Measurements from ENCODE around the gene TDRD12.

Gene TDRD12

GRCh38 chr19:32858155-32858554 lies 138.6 kb downstream of the TDRD12 start:
- H3K36me3 ChIP-seq = no peaks in the 10 kb centered on the region
- H3K4me1 ChIP-seq (ENCODE audit: control insufficient read depth in 1 of 2, insufficient read depth in 1 of 2, low read depth in 1 of 2, low read length in 1 of 2) = no peaks in the 10 kb centered on the region
- no peaks in the 10 kb centered on the region for H3K9me3 ChIP-seq
- no peaks in the 10 kb centered on the region for H3K27me3 ChIP-seq
- H3K4me3 ChIP-seq (ENCODE audit: low read depth in 1 of 2, low read length in 1 of 2) = no peak overlapping the region
- no peak for TF ChIP-seq CTCF (IDR thresholded peaks at IDR 0.05)
- H3K27ac ChIP-seq = no peak overlapping the region

- Histone ChIP-seq H3K4me3 (ENCODE audit: low read depth in 1 of 2, low read length in 1 of 2) (no peak overlapping the region), H3K27me3 (no peaks in the 10 kb centered on the region), H3K4me1 (ENCODE audit: control insufficient read depth in 1 of 2, insufficient read depth in 1 of 2, low read depth in 1 of 2, low read length in 1 of 2) (no peaks in the 10 kb centered on the region), H3K9me3 (no peaks in the 10 kb centered on the region), H3K36me3 (no peaks in the 10 kb centered on the region), H3K27ac (no peak overlapping the region)
- TF ChIP-seq CTCF (IDR thresholded peaks at IDR 0.05) = no peak
Observed at GRCh38 chr19:32858559-32858958, 139.0 kb downstream of the TDRD12 start.

GRCh38 chr19:32859591-32859990 lies 140.0 kb downstream of the TDRD12 start:
- Histone ChIP-seq H3K9me3 (no peaks in the 10 kb centered on the region), H3K36me3 (no peaks in the 10 kb centered on the region), H3K4me3 (ENCODE audit: low read depth in 1 of 2, low read length in 1 of 2) (no peak overlapping the region), H3K27ac (no peak overlapping the region), H3K4me1 (ENCODE audit: control insufficient read depth in 1 of 2, insufficient read depth in 1 of 2, low read depth in 1 of 2, low read length in 1 of 2) (no peaks in the 10 kb centered on the region), H3K27me3 (no peaks in the 10 kb centered on the region)
- TF ChIP-seq CTCF (IDR thresholded peaks at IDR 0.05) = no peak

GRCh38 chr19:32861596-32861995 lies 142.0 kb downstream of the TDRD12 start:
- Histone ChIP-seq H3K27ac (no peak overlapping the region), H3K4me3 (ENCODE audit: low read depth in 1 of 2, low read length in 1 of 2) (no peak overlapping the region), H3K9me3 (no peaks in the 10 kb centered on the region), H3K27me3 (no peaks in the 10 kb centered on the region), H3K4me1 (ENCODE audit: control insufficient read depth in 1 of 2, insufficient read depth in 1 of 2, low read depth in 1 of 2, low read length in 1 of 2) (no peaks in the 10 kb centered on the region), H3K36me3 (no peaks in the 10 kb centered on the region)
- no peak for TF ChIP-seq CTCF (IDR thresholded peaks at IDR 0.05)

GRCh38 chr19:32862173-32862572 lies 142.6 kb downstream of the TDRD12 start:
- no peaks in the 10 kb centered on the region for H3K27me3 ChIP-seq
- no peaks in the 10 kb centered on the region for H3K36me3 ChIP-seq
- H3K4me1 ChIP-seq (ENCODE audit: control insufficient read depth in 1 of 2, insufficient read depth in 1 of 2, low read depth in 1 of 2, low read length in 1 of 2) = no peaks in the 10 kb centered on the region
- no peak overlapping the region for H3K27ac ChIP-seq
- no peak for TF ChIP-seq CTCF (IDR thresholded peaks at IDR 0.05)
- H3K9me3 ChIP-seq = no peaks in the 10 kb centered on the region
- no peak overlapping the region for H3K4me3 ChIP-seq (ENCODE audit: low read depth in 1 of 2, low read length in 1 of 2)

GRCh38 chr19:32862741-32863140 lies 143.2 kb downstream of the TDRD12 start:
- H3K27ac ChIP-seq = no peak overlapping the region
- TF ChIP-seq CTCF (IDR thresholded peaks at IDR 0.05) = no peak
- H3K36me3 ChIP-seq = no peaks in the 10 kb centered on the region
- no peak overlapping the region for H3K4me3 ChIP-seq (ENCODE audit: low read depth in 1 of 2, low read length in 1 of 2)
- no peaks in the 10 kb centered on the region for H3K9me3 ChIP-seq
- H3K27me3 ChIP-seq = no peaks in the 10 kb centered on the region
- no peaks in the 10 kb centered on the region for H3K4me1 ChIP-seq (ENCODE audit: control insufficient read depth in 1 of 2, insufficient read depth in 1 of 2, low read depth in 1 of 2, low read length in 1 of 2)
